Anterior cingulate cortex (tissue), 58 donors: ENCODE data around the gene UBE2G2.

Source experiments
- DNase-seq, 58 donors: peaks; one replicate each; lab custom pipeline; 2025; lab: John Stamatoyannopoulos, UW

Gene UBE2G2, protein sequence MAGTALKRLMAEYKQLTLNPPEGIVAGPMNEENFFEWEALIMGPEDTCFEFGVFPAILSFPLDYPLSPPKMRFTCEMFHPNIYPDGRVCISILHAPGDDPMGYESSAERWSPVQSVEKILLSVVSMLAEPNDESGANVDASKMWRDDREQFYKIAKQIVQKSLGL

DNA sequence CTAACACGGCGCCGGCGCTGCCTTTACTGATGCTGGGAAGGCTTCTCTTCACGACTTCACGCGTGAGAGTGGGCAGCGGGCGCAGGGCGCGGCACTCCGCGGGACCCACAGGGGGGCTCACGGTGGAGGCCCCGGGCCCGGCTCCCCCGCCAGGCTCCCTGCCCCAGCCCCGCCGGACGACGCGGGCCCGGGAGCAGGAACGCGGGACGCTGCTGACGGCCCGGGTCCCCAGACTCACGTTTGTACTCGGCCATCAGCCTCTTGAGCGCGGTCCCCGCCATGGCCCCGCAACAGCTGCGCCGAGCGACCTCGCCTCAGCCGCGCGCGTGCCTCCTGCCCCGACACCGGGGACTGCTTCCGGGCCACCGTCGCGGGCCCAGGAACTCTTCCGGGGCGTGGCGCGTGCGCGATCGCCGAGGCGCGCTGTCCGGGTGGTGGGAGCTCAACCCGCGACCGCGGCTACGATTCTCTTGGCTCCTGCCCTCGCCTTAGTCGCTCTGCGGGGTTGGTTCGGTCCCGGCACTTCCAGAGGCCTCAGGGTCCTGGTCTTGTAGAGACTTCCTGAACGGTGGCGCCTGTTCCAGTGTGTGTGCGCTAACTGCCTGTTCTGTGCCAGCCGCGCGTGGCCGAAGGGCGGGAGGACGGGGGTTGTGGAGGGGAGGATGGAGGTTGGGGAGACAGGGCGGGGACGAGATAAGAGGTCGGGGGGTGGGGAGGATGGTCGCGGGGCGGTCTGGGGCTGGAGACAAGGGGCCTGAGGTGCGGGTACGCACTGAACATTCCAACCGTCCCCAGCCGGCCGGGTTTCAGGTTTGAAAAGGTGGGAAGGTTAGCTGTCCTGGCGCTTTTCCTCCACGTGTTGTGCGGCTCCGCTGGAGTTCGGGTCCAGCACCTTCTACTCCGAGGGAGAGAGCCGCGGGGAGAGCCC, at the start of gene UBE2G2:
Gene UBE2G2, minus strand, starts transcription at position 353 of the 928 bp plus-strand sequence. Its CDS starts 72 bp downstream, at position 281.
- peak in 57 of 58 donors; percentile 6 to 85 (median 72) for DNase-seq

DNA sequence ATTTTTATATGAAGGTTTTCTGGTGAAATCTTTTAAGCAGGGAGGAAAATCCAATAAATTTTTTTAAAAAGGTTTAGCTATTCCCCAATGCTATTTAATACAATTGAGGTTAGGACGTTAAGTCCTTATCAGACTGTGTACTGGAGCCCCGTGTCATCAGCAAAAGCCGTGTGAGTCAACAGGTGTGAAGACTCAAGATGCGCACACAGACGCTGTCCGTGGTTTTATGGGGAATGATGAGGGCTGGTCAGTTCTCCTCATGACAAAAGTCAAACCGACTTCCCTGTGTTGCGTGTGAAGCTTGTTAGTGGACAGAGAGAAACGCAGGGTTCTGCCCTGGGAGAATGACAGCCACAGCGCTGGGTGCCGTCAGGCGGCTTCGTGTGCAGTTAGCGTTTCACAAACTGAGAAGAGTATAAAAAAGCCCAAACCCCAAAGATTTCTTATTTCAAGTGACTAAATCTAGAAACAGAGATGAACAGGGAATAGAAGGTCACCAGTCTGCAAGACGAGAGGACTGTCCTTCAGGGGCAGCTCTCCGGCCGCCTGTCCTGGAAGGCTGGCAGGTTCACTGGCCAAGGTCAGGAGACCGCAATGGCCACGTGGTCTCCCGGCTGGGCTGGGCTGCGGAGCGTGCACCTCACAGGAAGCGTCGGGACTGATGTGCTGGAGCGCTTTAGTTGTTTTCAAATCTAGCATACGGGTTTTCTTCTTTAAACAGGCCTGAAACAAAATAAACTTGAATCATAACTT, 49.5 kb upstream of the UBE2G2 start:
- DNase-seq = no peak

DNA sequence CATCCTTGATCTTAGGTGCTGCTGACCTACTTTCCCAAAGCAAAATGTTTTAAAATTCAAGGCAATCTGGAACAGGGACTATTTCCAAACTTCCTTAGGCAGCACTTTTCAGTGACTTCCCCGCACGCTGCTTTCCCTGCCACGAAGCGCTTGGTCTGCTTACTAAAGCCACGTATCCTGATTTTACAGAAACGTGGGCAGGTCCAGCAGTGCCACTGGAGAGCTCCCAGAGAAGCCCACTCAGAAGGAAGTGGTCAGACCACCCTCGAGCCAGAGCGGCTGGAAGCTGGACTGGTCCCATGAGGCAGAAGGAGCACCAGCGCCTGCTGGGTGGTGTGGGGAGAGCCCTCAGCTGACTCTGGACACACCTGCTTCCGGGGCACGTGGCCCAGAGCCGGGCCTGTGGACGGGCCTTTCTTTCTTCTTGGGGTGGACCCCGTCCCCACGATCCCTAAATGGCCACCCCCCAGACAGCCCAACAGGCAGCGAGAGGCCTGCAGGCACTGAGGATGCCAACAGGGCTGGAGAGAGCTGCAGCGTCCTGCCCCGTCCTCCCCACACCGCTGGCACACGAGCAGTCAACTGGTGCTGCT, 48.7 kb upstream of the UBE2G2 start:
- no peak for DNase-seq

DNA sequence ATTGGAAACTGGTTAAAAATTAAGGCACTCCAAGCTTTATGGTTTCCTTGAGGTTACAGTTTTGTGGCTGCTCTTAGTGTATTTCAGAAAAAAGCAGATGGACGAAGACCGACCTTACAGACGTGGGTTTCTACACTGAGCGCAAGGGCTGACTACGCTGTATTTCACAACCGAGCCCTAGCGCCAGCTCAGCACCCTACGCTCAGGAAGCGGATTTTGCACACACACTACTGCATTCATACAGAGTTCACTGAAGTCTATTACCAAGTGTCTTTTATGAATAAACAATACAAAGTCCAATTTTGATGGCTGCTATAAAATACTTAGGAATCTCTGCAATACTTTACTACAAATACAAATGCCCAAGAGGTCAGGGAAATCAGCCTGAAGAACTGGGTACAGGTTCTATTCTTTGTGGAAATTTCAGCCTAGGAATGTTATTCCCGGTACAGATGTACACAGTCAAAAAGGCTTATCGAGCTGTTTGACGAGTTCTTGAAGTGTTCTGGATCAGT, 48.1 kb upstream of the UBE2G2 start:
- DNase-seq = no peak

DNA sequence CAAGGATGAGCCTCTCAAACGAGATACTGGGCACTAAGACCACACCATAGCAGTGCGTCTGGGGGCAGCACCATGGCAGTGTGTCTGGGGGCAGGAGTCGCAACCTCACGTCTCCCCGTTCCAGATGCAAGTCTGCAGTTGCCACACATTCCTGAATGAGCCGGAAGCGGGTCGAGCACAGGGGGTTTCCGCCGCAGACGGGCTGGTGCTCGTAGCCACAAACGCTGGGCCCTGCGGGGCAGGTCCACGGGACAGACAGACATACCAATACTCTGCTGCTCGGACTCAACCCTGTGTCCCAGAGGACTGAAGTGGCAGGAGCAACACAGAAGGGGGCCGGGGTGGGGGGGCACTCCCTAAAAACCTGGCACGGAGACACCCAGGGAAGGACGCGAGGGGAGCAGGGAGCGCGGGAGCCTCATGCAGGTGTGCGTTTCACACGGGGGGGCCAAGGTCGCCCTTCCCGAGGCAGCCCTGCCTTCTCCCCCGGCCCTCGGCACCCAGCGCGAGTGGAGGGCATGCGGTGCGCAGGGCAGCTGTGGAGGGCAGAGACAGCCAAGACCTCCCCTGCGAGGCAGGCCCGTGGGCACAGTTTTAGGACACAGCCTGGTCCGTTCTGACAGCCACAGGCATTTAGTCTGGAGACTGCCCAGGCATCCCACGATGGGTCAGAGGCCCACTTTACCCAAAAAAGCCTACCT, 47.4 kb upstream of the UBE2G2 start:
- DNase-seq = no peak

DNA sequence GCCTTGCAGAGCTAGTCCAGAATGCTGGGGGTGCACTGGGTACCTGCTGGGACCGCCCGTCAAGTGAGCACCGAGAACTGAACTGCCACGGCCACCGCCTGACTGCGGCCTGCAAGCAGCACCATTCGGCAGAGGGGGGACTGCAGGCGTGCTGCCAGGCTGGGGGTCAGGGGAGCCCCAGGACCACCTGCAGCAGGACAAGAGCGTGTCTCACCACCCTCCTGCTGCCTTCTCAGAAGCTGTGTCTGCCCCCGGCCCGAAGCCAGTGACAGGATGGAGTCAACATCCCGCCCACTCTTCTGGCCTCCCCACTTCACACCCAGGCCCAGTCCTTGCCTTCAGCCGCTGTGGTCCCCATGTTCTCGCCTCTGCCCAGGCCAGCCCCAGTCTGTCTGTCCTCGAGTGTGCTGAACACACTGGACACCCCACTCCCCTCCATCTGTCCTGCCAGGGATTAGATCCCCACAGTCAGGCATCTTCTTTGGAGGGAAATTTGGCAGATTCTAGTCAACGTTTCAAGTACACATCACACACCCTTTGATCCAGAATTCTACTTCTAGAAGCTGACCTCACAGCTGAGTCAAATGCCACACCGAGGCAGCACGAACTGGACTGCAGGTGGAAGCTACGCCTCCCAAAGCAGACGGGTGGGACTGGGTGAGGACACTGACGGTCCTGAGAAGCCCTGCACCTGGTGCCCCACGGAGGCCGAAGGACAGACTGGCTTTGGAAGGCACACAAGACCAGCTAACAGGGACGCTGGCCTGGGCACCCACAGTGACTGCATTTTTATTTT, 45.8 kb upstream of the UBE2G2 start:
- DNase-seq = no peak

DNA sequence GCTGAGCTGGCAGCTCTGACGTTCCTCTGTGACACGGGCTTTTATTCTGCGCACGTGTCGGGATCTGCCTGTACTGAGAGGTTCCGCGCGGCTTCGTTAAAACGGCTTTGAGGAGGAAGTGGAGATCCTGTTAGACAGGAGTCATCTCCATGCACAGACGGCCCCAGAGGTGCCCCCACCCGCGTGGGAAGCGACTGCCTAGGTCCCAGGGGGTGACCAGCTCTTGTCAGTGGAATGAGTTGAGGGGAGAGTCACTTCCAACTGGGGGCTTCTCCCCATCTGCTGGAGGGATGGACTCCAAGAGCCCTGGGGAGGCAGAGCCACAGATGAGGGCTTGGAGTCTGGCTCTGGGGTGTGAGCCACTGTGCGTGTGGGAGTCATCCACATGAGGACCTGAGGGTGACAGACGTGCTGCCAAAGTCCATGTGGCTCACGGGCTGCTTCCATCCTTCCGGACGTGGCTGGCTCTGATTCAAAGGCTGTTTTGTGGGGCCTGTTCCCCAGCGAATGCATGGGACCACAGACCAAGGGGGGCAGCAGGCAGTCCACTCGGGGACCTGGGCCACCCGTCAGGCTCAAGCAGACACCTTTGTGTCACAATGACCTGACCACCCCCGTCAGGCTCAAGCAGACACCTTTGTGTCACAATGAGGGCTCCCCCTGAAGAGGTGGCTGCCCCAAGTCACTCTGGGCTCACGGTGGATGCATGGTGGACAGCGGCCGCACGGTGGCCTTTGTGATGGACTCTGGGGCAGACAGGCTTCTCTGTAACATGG, 45.1 kb upstream of the UBE2G2 start:
- peak in 23 of 58 donors; percentile 10 to 72 (median 44) for DNase-seq

DNA sequence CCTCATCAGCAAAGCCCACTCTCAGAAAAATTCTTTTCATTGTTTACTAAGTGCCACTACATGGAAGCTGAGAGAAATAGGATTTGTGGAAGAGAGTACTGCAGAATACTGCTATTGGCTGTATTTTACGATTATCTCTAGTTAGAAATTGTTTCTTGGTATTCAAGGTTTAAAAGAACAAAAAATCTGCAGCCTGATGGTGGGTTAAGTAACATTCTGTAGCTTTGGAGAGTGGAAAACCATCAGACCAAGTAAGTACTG, 44.5 kb upstream of the UBE2G2 start:
- DNase-seq = no peak

DNA sequence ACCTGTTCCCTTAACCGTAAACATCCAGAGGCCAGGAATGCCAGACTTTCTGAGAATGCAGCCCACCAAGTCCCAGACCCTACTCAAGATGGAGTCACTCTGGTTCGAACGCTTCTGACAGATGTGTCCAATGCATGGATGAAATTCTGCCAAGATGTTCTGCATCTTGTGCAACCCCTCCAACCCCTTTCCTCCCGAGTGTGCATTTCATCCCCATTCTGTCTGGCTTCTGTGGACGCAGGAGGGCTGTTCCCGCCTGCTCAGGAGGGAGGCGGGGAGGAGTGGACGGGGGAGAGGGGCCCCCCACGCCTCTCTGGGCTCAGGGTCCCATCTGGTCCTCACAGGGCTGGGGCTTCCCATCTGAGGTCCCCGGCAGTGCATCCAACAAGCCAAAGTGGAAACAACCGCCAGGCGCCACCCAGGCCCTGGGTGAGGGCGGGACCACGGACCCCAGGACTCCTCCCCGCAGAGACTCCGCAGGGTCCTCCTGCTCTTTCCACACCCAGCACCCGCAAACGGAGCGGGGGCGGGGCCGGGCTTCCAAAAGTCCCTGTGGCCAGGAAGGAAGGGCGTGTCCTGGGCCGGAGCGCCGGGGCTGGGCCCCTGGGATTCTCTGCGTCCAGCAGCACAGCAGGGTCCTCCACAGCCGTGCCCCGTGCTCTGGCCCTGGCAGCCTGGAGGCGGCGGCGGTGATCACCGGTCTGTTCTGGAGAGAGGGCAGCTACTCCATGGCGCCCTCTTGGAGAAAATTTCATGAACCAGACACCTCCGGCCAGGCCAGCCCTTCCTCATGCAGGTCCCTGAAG, 44.0 kb upstream of the UBE2G2 start:
- DNase-seq = peak in 17 of 58 donors; percentile 10 to 42 (median 25)

DNA sequence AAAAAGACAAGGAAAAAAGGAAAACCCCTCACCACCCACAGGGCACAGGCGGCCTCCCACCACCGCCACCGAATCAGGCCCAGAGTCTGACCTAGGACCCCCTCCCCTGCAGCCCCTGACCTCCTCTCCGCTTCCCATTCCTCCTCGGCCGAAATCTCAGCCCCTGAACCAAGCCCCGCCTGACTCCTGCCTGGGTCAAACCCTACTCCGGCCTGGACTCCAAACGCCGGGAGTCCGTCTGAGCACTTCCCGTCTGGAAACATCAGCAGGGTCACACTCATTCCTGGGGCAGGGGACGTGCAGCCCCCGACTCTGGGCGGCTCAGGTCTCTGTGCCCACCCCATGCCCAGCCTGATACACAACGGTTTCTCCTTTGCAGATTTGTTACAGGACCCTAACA, 42.6 kb upstream of the UBE2G2 start:
- no peak for DNase-seq

DNA sequence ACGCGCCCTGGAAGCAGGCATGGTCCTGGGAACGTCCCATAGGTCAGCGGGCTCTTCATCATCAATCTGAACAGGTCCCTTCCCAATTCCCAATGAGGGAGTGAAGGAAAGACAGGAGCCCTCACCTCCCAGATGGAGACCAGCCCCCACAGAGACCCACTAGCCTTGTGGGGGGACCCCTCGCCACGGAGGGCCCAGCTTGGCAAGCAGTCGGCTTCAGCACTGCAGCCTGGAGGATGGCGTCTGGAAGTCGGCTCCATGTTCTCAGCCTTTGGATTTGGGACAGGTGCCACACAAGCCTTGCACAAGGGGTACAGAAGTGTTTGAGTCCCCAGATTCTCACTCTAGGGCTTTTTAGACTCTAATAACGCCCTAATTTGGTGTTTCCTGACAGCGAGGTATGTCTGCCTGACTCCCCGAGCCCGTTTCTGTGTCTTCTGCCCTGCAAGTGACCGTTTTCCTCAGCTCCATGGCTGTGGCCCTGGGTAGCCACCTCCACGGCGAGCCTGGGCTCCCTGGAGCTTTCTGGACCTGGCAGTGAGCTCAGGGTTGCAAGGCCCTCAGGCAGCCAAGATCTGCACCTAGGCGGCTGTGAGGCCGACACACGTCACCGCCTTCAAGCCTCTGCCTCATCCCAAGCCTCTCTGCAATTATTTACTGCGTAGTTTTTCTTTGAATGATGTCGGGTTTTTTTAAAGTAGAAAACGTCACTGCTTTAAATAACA, 41.3 kb upstream of the UBE2G2 start:
- no peak for DNase-seq

DNA sequence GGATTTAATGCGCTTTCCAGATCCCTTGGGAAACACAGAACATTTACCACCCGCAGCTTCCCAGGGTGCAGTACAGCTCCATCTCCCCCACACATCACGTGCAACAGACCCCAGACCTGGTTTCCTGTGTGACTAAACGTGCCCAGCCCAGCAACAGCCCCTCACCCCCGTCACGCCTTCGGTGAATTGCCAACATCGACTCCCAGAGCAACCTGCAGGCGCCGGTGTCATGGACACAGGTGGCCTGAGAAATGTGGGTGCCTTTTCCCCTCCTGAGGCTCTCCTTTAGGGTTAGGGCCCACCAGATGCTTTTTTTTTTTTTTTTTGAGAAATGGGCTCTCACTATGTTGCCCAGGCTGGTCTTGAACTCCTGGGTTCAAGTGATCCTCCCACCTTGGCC, 40.5 kb upstream of the UBE2G2 start:
- DNase-seq = no peak

DNA sequence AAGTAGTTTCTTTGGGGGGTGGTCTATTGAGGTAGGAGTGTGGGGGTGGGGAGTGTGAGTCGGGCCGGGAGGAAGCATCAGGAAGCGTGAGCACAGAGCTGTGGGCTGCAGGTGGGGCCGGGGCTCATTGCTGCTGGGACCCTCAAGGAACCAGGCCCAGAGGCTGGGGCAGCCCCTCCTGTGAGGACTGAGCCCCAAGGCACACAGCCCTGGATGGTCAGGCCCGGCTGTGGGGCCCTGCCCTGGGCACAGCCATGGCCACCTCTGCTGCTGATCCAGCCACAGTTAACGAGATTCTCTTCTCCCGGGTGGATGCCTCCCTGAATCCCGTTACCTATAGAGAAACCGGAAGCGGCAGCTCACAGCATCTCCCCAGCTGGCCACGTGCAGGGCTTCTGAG, 39.2 kb upstream of the UBE2G2 start:
- no peak for DNase-seq

DNA sequence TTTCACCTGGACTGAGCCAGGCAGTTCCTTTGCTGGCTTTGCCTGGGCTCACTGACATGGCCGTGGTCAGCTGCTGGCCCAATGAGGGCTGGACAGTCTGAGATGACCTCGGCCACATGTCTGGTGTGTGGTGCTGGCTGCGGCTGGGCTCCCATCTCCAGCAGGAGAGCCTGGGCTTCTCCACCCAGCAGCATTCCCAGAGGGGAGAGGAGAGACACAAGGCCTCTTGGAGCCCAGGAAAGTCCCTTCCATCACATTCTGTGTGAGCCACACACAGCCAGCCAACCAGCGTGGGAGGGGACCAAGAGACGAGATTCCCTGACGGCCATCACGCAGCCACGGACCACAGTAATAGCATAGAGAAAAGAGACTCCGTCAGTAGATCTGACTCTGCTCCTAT, 37.3 kb upstream of the UBE2G2 start:
- no peak for DNase-seq

DNA sequence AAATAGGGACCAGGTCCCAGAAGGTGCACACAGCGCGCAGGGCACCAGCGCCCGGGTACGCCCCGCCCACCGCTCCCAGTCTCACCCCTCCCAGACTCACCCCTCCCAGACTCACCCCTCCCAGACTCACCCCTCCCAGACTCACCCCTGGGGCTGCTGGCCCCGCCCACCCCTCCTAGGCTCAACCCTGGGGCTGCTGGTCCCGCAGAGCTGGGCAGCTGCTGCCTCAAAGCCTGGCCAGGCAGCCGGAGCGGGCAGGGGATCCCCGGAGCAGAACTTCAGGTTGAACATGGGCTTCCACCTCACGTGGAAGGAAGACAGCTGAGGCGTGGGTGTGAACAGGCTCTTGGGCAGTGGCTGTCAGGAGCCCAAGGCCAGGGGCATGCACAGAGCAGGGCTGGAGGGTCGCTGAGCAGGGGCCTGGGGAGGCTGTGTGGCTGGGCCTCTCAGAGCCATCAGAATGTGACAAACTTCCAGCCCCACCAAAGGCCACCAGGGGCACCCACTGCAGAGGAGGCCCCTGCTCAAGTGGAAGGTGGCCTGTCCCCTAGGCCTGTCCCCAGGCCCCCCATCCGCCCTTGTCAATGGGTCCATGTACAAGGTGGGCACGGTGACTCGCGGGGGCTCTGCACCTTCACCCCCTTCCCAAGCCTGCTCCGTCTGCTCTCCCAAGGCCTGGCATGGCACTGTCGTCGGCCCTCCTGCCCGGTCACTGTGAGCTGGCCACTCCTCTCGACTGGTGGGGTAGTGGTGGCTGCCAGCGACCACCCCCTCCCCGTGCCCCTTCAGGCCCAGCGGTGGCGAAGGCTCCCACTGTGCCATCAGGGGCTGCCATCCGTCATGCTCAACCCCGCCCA, 36.6 kb upstream of the UBE2G2 start:
- DNase-seq = no peak

DNA sequence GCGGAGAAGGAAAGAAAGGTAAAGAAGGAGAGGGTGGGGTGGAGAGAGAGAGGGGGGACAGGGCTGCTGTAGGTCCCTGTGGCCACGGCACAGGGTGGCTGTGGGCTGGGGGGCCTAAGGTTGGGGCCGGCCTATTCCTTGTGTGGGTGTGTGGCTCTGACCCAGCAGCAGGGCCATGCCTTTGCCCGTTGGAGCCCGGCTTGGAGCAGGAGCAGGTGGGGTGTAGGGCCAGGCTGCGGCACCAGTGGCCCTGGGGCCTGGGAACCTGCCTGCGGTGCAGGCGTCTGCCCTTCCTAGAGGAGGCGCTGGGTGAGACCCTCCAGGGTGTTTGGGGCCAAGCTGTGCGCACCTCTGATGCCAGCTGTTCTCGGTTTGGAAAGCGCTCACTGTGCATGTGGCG, 35.9 kb upstream of the UBE2G2 start:
- no peak for DNase-seq
